Stimulated activated naive B cell treated with anti-CD40 and anti-IgM and Interleukin-4, amounts not matched to agents 10 μg/mL and 1 μg/mL and 100 μg/mL, for 72 hours (primary cell): Measurements from ENCODE around the gene HOOK2.

Source experiments
- ATAC-seq, 2 donors: fragments of 150-1000 bp; cut with Tn5 transposase; replicated peaks; 2 replicates each; pipeline ENCODE4 v1.10.0; 2021; ENCODE audit warnings: moderate library complexity in 1 of 2
- DNase-seq: peaks from one replicate; pipeline ENCODE4 v3.0.0; 2021
- H3K27ac Mint-ChIP-seq: one replicate; pipeline ENCODE4 v1.8.0; 2022; ENCODE audit warnings: mild to moderate bottlenecking, mixed read lengths
- H3K27me3 Mint-ChIP-seq, 2 donors: one replicate each; pipeline ENCODE4 v1.8.0; 2022; ENCODE audit warnings: mixed read lengths in 2 of 2
- H3K36me3 Mint-ChIP-seq, 2 donors: one replicate each; pipeline ENCODE4 v1.8.0; 2022; ENCODE audit warnings: mixed read lengths in 2 of 2, mild to moderate bottlenecking in 1 of 2
- H3K4me1 Mint-ChIP-seq, 2 donors: one replicate each; pipeline ENCODE4 v1.8.0; 2022; ENCODE audit warnings: mixed read lengths in 2 of 2, mild to moderate bottlenecking in 1 of 2
- H3K4me3 Mint-ChIP-seq, 2 donors: one replicate each; pipeline ENCODE4 v1.8.0; 2022; ENCODE audit warnings: mild to moderate bottlenecking in 2 of 2, mixed read lengths in 2 of 2, moderate library complexity in 1 of 2
- H3K9me3 Mint-ChIP-seq, 2 donors: one replicate each; pipeline ENCODE4 v1.8.0; 2022; ENCODE audit warnings: mixed read lengths in 2 of 2, mild to moderate bottlenecking in 1 of 2

The HOOK2 gene

GRCh38 chr19:12789904-12790619 lies 14.7 kb upstream of the HOOK2 start:
- Mint-ChIP-seq H3K36me3 (peaks cover 19 to 20% of the 10 kb centered on the region in 2 donors), H3K9me3 (no peaks in the 10 kb centered on the region), H3K4me3 (peak overlapping the region; percentile 96 to 100)

DNA sequence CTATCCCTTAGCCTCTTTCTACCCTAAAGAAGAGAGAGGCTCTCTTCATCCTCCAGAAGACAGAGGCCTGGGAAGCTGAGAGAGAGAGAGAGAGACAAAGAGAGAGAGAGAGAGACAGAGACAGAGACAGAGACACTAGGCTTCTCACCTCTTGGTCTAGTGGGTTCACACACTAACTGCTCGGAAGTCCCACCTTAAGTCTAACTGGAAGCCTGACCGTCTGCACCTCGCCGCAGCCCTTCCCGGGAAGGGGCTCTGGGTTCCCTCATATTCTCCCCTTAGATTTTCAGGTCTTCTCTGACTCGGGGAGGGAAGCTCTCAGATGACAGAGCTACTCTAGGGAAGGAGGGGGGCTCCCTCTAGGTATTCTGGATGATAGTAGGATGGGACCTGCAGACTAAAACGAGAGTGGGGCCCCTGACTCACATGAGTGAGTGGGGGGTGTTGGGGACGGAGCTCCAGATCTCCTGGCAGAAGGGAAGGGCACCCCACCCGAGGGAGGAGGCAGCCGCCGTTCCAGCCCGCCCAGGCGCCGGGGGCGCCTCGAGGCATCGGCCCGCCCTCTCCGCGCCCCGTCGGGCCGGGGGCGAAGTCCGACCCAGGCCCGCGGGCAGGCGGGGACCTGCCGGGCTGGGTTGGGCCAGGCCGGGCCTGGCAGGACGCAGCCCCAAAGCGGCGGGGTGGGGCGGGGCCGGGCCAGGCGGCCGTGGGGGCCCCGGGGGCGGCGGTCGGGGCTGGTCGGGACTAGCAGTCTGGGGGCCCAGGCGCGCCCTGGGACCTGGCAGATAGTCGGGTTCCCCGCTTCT lies 13.9 kb upstream of the HOOK2 start:
- Mint-ChIP-seq H3K9me3 (no peaks in the 10 kb centered on the region), H3K27me3 (no peaks in the 10 kb centered on the region), H3K27ac (peak overlapping the region; percentile 99), H3K4me1 (peaks cover 29 to 42% of the 10 kb centered on the region in 2 donors), H3K36me3 (peaks cover 19 to 20% of the 10 kb centered on the region in 2 donors), H3K4me3 (peak overlapping the region; percentile 96 to 100)
- DNase-seq (no peak), ATAC-seq (peak in 1 of 2 donors; percentile 0)

More at GRCh38 chr19:12789904-12790619, 14.7 kb upstream of the HOOK2 start:
- H3K27ac Mint-ChIP-seq: peak overlapping the region; percentile 100
- ATAC-seq (peak; percentile 49 to 53), DNase-seq (peak; percentile 99)
- H3K27me3 Mint-ChIP-seq: no peaks in the 10 kb centered on the region
- peaks cover 33 to 48% of the 10 kb centered on the region in 2 donors for H3K4me1 Mint-ChIP-seq

GRCh38 chr19:12788682-12789097 lies 13.3 kb upstream of the HOOK2 start:
- peak; percentile 90 for DNase-seq
- peak overlapping the region; percentile 99 for H3K27ac Mint-ChIP-seq

DNA sequence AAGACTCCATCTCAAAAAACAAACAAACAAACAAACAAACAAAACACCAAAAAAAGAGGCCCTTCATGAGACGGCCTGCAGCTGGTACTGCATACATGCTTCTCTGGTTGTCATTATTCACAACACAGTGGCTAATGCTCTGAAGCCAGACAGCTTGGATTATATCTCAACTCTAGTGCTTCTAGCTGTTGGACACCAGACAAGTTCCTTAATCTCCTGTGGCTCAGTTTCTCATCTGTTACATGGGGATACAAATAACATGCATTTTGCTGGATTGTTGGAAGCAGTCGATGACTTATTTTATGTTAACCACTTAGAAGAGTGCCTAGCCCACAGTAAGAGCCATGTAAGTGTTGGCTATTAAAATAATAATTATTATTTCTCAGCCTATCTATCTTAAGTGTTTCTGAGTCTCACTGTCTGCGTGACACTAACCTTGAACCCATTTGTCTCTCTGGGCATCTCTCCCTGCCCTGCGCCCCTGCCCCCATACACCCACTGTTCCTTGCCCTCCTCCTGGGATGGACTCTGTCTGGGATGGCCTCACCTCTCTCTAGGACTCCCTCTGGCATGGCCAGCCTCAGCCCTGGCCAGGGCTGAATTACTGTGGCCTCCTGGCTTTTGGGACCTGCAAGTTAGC lies 12.8 kb upstream of the HOOK2 start:
- ATAC-seq: no peak
- peak overlapping the region; percentile 92 to 94 for H3K4me3 Mint-ChIP-seq
- H3K9me3 Mint-ChIP-seq: no peaks in the 10 kb centered on the region
- H3K27me3 Mint-ChIP-seq: no peaks in the 10 kb centered on the region
- peak overlapping the region; percentile 99 for H3K27ac Mint-ChIP-seq
- H3K4me1 Mint-ChIP-seq: peaks cover 29 to 34% of the 10 kb centered on the region in 2 donors
- H3K36me3 Mint-ChIP-seq: peaks cover 16% of the 10 kb centered on the region in 2 donors
- no peak for DNase-seq

More at GRCh38 chr19:12788682-12789097, 13.3 kb upstream of the HOOK2 start:
- Mint-ChIP-seq H3K9me3 (no peaks in the 10 kb centered on the region), H3K36me3 (peaks cover 19 to 20% of the 10 kb centered on the region in 2 donors), H3K4me3 (peak overlapping the region; percentile 92 to 94), H3K27me3 (no peaks in the 10 kb centered on the region), H3K4me1 (peaks cover 27 to 37% of the 10 kb centered on the region in 2 donors)
- ATAC-seq: peak; percentile 8 to 12

DNA sequence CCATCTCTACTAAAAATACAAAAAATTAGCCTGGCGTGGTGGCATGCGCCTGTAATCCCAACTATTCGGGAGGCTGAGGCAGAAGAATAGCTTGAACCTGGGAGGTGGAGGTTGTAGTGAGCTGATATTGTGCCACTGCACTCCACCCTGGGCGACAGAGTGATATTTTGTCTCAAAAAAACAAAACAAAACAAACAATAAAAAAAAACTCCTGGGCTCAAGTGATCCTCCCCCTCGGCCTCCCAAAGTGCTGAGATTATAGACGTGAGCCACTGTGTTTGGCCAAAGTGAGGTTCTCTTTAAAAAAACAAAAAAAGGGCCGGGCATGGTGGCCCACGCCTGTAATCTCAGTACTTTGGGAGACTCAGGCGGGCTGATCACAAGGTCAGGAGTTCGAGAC lies 12.1 kb upstream of the HOOK2 start:
- H3K4me1 Mint-ChIP-seq: peaks cover 30 to 33% of the 10 kb centered on the region in 2 donors
- peaks cover 10 to 12% of the 10 kb centered on the region in 2 donors for H3K36me3 Mint-ChIP-seq
- H3K4me3 Mint-ChIP-seq: no peak overlapping the region
- peak overlapping the region; percentile 85 for H3K27ac Mint-ChIP-seq
- no peaks in the 10 kb centered on the region for H3K27me3 Mint-ChIP-seq
- H3K9me3 Mint-ChIP-seq: no peaks in the 10 kb centered on the region
- DNase-seq (no peak), ATAC-seq (no peak)

GRCh38 chr19:12786952-12787351 lies 11.6 kb upstream of the HOOK2 start:
- peak overlapping the region; percentile 85 for H3K27ac Mint-ChIP-seq
- peaks cover 33 to 38% of the 10 kb centered on the region in 2 donors for H3K4me1 Mint-ChIP-seq
- peaks cover 6 to 7% of the 10 kb centered on the region in 2 donors for H3K36me3 Mint-ChIP-seq
- no peak for ATAC-seq
- H3K27me3 Mint-ChIP-seq: no peaks in the 10 kb centered on the region
- H3K4me3 Mint-ChIP-seq: no peak overlapping the region
- H3K9me3 Mint-ChIP-seq: no peaks in the 10 kb centered on the region
- no peak for DNase-seq

DNA sequence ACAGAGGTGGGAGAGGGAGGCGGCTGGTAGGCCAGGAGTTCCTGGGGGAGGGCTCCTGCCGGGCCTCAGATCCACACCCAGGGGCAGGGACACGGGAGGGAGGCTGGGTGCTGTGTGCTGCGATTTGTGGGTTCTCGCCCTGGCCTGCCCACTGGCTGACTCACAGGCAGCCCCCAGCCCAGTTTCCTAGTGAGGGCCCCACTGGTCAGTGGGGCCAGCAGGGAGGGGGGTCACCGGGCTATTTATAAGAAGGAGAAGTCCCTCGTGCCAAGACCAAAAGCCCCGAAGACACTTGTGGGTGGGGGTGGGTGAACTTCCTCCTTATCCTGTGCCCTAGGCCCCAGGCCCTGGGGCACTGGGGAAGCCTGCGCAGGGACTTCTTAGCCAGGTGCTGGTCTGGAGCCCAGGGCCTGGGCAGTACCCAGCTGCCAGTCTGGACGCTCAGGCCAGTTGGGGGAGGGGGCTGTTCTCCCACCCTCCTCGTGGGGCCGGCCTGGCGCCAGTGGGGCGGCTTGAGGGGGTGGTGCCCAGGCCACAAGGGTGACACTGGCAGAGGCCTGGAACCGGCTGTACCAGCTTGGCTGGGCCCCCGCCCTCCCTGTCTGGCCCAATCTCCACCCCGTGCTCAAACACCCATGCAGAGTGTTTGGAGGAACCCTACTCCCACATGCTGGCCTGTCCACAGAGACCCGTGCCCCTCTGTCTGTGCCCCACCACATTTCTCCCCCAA lies 11.0 kb upstream of the HOOK2 start:
- DNase-seq (no peak), ATAC-seq (no peak)
- peak overlapping the region in 1 of 2 donors; percentile 50 for H3K4me3 Mint-ChIP-seq
- peaks cover 2% of the 10 kb centered on the region in 2 donors for H3K36me3 Mint-ChIP-seq
- no peaks in the 10 kb centered on the region for H3K27me3 Mint-ChIP-seq
- H3K27ac Mint-ChIP-seq: no peak overlapping the region
- H3K4me1 Mint-ChIP-seq: peaks cover 36 to 38% of the 10 kb centered on the region in 2 donors
- H3K9me3 Mint-ChIP-seq: no peaks in the 10 kb centered on the region

DNA sequence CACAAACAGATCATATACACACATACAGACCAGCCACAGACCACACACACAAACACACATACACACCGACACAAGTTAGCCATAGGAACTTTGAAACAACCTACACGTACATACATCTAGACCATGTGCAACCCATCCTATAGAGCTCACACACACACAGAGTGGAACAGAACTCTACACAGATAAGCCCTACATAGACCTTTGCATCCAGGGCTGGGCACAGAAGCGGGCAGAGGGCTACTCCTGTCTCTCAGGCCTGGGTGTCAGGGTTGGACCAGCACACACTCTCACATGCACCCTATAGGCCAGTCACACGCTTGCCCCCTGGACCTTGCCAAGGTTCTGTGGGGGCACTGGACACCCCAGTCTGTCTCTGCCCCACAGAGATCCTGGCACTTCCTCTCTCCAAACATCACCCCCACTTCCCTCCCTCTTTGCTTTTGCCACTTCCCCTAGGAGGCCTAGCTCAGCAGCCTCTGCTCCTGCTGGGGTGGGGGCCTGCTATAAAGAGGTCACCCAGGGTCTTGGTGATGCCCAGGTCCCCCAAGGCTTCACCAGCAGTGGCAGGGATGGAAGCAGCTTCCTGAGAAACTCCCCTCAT lies 10.2 kb upstream of the HOOK2 start:
- Mint-ChIP-seq H3K27me3 (no peaks in the 10 kb centered on the region), H3K9me3 (no peaks in the 10 kb centered on the region), H3K36me3 (no peaks in the 10 kb centered on the region), H3K4me1 (peaks cover 28 to 30% of the 10 kb centered on the region in 2 donors), H3K27ac (no peak overlapping the region), H3K4me3 (no peak overlapping the region)
- DNase-seq (no peak), ATAC-seq (no peak)

- Mint-ChIP-seq H3K36me3 (no peaks in the 10 kb centered on the region), H3K27me3 (no peaks in the 10 kb centered on the region), H3K4me3 (no peak overlapping the region), H3K4me1 (peaks cover 26 to 27% of the 10 kb centered on the region in 2 donors), H3K27ac (no peak overlapping the region), H3K9me3 (no peaks in the 10 kb centered on the region)
- ATAC-seq (no peak), DNase-seq (no peak)
Measured at GRCh38 chr19:12784871-12785430, 9.6 kb upstream of the HOOK2 start.

GRCh38 chr19:12784394-12784870 lies 9.1 kb upstream of the HOOK2 start:
- ATAC-seq (no peak), DNase-seq (no peak)
- no peaks in the 10 kb centered on the region for H3K9me3 Mint-ChIP-seq
- no peaks in the 10 kb centered on the region for H3K27me3 Mint-ChIP-seq
- H3K36me3 Mint-ChIP-seq: no peaks in the 10 kb centered on the region
- H3K27ac Mint-ChIP-seq: no peak overlapping the region
- no peak overlapping the region for H3K4me3 Mint-ChIP-seq
- peaks cover 28 to 31% of the 10 kb centered on the region in 2 donors for H3K4me1 Mint-ChIP-seq

DNA sequence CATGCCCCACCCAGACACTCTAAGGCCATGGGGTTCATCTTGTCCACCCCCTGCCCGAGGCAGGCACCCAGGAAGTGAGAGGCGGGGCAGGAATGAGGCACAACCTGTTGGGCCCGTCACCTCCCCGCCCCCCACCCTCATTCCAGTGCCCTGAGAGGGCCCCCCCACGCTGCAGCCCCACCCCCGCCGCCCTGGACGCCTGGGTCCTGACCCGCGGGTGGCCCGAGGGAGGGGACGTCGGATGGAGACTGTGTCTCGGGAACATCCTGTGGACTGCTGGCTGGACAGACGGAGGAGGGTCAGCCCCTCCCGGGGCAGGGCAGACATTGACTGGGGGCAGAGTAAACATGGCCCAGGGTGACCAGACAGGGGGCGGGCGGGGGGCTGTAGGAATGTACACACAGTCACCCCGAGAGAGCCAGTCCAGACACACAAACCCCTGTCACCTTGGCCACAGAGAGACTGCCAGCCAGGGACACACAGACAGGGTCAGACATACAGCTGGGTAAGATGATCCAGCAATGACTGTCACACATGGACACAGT lies 8.6 kb upstream of the HOOK2 start:
- DNase-seq (no peak), ATAC-seq (no peak)
- H3K27ac Mint-ChIP-seq: no peak overlapping the region
- no peaks in the 10 kb centered on the region for H3K36me3 Mint-ChIP-seq
- H3K4me1 Mint-ChIP-seq: peaks cover 28 to 32% of the 10 kb centered on the region in 2 donors
- H3K27me3 Mint-ChIP-seq: no peaks in the 10 kb centered on the region
- no peaks in the 10 kb centered on the region for H3K9me3 Mint-ChIP-seq
- H3K4me3 Mint-ChIP-seq: peak overlapping the region; percentile 43 to 47

- Mint-ChIP-seq H3K27ac (no peak overlapping the region), H3K9me3 (no peaks in the 10 kb centered on the region), H3K27me3 (no peaks in the 10 kb centered on the region), H3K4me3 (peak overlapping the region; percentile 85 to 86), H3K36me3 (no peaks in the 10 kb centered on the region), H3K4me1 (peaks cover 27 to 32% of the 10 kb centered on the region in 2 donors)
- DNase-seq: no peak
- ATAC-seq: peak in 1 of 2 donors; percentile 8
Measured at GRCh38 chr19:12783291-12783848, 8.0 kb upstream of the HOOK2 start.
